HG02885 (cell line): ENCODE results near the gene MKKS.

Source experiments
- ATAC-seq: cut with Tn5 transposase; IDR thresholded peaks from one replicate; pipeline ENCODE4 v1.9.1; 2021; ENCODE audit warnings: mild to moderate bottlenecking; ENCODE audit not compliant: unreplicated experiment, poor library complexity

MKKS gene

GRCh38 chr20:10453241-10453640 is 19.2 kb upstream of the MKKS start:
- ATAC-seq: peak; percentile 98

GRCh38 chr20:10449270-10449669 is 15.2 kb upstream of the MKKS start:
- ATAC-seq: no peak

GRCh38 chr20:10448270-10449156 is 14.5 kb upstream of the MKKS start:
- no peak for ATAC-seq

- ATAC-seq: peak; percentile 99
Observed at GRCh38 chr20:10447028-10447427, 13.0 kb upstream of the MKKS start.

GRCh38 chr20:10445758-10446157 is 11.7 kb upstream of the MKKS start:
- ATAC-seq: no peak

- no peak for ATAC-seq
Observed at GRCh38 chr20:10443936-10444335, 9.9 kb upstream of the MKKS start.

- ATAC-seq: no peak
Observed at GRCh38 chr20:10438217-10438616, 4.2 kb upstream of the MKKS start.

- no peak for ATAC-seq
Observed at GRCh38 chr20:10436053-10436699, 2.2 kb upstream of the MKKS start.

- peak; percentile 65 for ATAC-seq
Observed at GRCh38 chr20:10434832-10435812, 1.1 kb upstream of the MKKS start, which contains the start of gene SLX4IP. TSS of gene SLX4IP (plus strand) at chr20:10435305. CDS start at chr20:10458205, 22,900 bp downstream.

GRCh38 chr20:10434467-10434831 is 427 bp upstream of the MKKS start:
- ATAC-seq: peak; percentile 38

- ATAC-seq: no peak
Observed at GRCh38 chr20:10433014-10433622, 904 bp downstream of the MKKS start.

- no peak for ATAC-seq
Observed at GRCh38 chr20:10432079-10432478, 1.9 kb downstream of the MKKS start.

- no peak for ATAC-seq
Observed at GRCh38 chr20:10430704-10431103, 3.3 kb downstream of the MKKS start.

GRCh38 chr20:10430000-10430466 is 4.0 kb downstream of the MKKS start:
- ATAC-seq: no peak

- ATAC-seq: no peak
Observed at GRCh38 chr20:10429443-10429981, 4.5 kb downstream of the MKKS start.

- peak; percentile 32 for ATAC-seq
Observed at GRCh38 chr20:10428008-10428407, 6.0 kb downstream of the MKKS start.

GRCh38 chr20:10427060-10427692 is 6.8 kb downstream of the MKKS start:
- no peak for ATAC-seq

GRCh38 chr20:10423735-10424134 is 10.3 kb downstream of the MKKS start:
- ATAC-seq: no peak

- no peak for ATAC-seq
Observed at GRCh38 chr20:10419550-10420133, 14.4 kb downstream of the MKKS start.
